CD4-positive, alpha-beta T cell (primary cell): ENCODE results near the gene FMNL2. TPM values are rescaled to one million over a fixed set of nuclear protein-coding genes. Genes with fewer than 3 reads are reported as not detected.

Experiments
- ATAC-seq: fragments of 200-7000 bp; cut with Tn5 transposase; one replicate; pipeline ENCODE4 v1.10.0; 2022; ENCODE audit warnings: mild to moderate bottlenecking; ENCODE audit not compliant: poor library complexity
- CTCF ChIA-PET: fragments of 350-600 bp; sonication (Branson Sonifier 250); formaldehyde crosslinking; loops from one replicate; lab custom pipeline; 2021; ENCODE audit warnings: antibody characterized with exemption, inconsistent platforms; lab: Charles Lee
- POLR2A ChIA-PET: fragments of 350-600 bp; sonication (Branson Sonifier 250); formaldehyde crosslinking; loops from one replicate; lab custom pipeline; 2021; ENCODE audit warnings: antibody characterized with exemption, inconsistent platforms; lab: Charles Lee
- DNase-seq, 14 experiments: peaks; one replicate each; pipeline ENCODE4 v3.0.0-alpha.2; 2013 to 2020; ENCODE audit warnings: mixed read lengths in 2 of 14
- H3K27ac ChIP-seq, 2 donors: one replicate each; pipeline versions ENCODE4 v1.5.1 to v1.7.0; 2013; ENCODE audit warnings: low read length in 2 of 2, low read depth in 1 of 2, mild to moderate bottlenecking in 1 of 2
- H3K27me3 ChIP-seq, 2 experiments: 1 replicate in 1 of 2; 2 replicates in 1 of 2; pipeline versions ENCODE4 v1.6.1 to v1.7.0; 2013; ENCODE audit warnings: low read length in 2 of 2, control low read depth in 1 of 2, mild to moderate bottlenecking in 1 of 2, moderate library complexity in 1 of 2; ENCODE audit not compliant: insufficient read depth in 2 of 2, control insufficient read depth in 1 of 2
- H3K36me3 ChIP-seq: one replicate; pipeline ENCODE4 v1.6.1; 2013; ENCODE audit warnings: low read length, control low read depth; ENCODE audit not compliant: insufficient read depth
- H3K4me1 ChIP-seq: one replicate; pipeline ENCODE4 v1.6.1; 2013; ENCODE audit warnings: low read length, control low read depth; ENCODE audit not compliant: insufficient read depth
- H3K4me3 ChIP-seq: one replicate; pipeline ENCODE4 v1.5.1; 2013; ENCODE audit warnings: mild to moderate bottlenecking, low read length, moderate library complexity
- H3K9me3 ChIP-seq, 2 experiments: 1 replicate in 1 of 2; 2 replicates in 1 of 2; pipeline versions ENCODE4 v1.6.1 to v1.7.0; 2013; ENCODE audit warnings: low read length in 2 of 2, mild to moderate bottlenecking in 2 of 2, control low read depth in 1 of 2, moderate library complexity in 1 of 2; ENCODE audit not compliant: control insufficient read depth in 1 of 2, insufficient read depth in 1 of 2
- H3K27ac Mint-ChIP-seq: one replicate; pipeline ENCODE4 v1.8.0; 2020; ENCODE audit warnings: mixed read lengths
- H3K27me3 Mint-ChIP-seq: one replicate; pipeline ENCODE4 v1.8.0; 2021; ENCODE audit warnings: mixed read lengths
- H3K36me3 Mint-ChIP-seq: one replicate; pipeline ENCODE4 v1.8.0; 2021; ENCODE audit warnings: low read depth, mixed read lengths
- H3K4me1 Mint-ChIP-seq: one replicate; pipeline ENCODE4 v1.8.0; 2021; ENCODE audit warnings: low read depth, mixed read lengths
- H3K4me3 Mint-ChIP-seq: one replicate; pipeline ENCODE4 v1.8.0; 2020; ENCODE audit warnings: mild to moderate bottlenecking, mixed read lengths
- H3K9me3 Mint-ChIP-seq: one replicate; pipeline ENCODE4 v1.8.0; 2020; ENCODE audit warnings: mixed read lengths
- CTCF ChIP-seq: fragments of 200-600 bp; IDR thresholded peaks from one replicate; pipeline ENCODE4 v1.8.0; 2022; ENCODE audit warnings: antibody characterized with exemption, mild to moderate bottlenecking
- intact Hi-C, 2 experiments: fragments of 100-400 bp; cut with DNase I in 1 of 2; cut with micrococcal nuclease in 1 of 2; formaldehyde crosslinking; loops; one replicate each; pipeline versions ENCODE4 v1.15.1 to v1.9.0; 2023 to 2025; cut with DNase I, micrococcal nuclease
- total RNA-seq, 174 experiments: library from RNA in 2 of 174; stranded (reverse) in 2 of 174; gene quantifications; one replicate each; pipeline ENCODE4 v1.2.3 and lab custom pipeline; 2021 to 2026

The FMNL2 gene
- total RNA-seq, 2 experiments from 2014 or later: 0.30 to 0.31 TPM

- no peaks in the 10 kb centered on the region for H3K9me3 ChIP-seq
- ChIA-PET CTCF (no interaction called here), POLR2A (no interaction called here)
- no peak overlapping the region for H3K4me3 ChIP-seq
- no peaks in the 10 kb centered on the region for H3K36me3 ChIP-seq
- no peak overlapping the region for H3K27ac ChIP-seq
- no peaks in the 10 kb centered on the region for H3K4me1 ChIP-seq
- Mint-ChIP-seq H3K9me3 (no peaks in the 10 kb centered on the region), H3K36me3 (no peaks in the 10 kb centered on the region), H3K4me1 (no peaks in the 10 kb centered on the region), H3K27ac (no peak overlapping the region), H3K4me3 (no peak overlapping the region), H3K27me3 (peaks cover 11% of the 10 kb centered on the region)
- no peak for TF ChIP-seq CTCF
- intact Hi-C loops: no loop called here
- DNase-seq: no peak
- no peaks in the 10 kb centered on the region for H3K27me3 ChIP-seq
- no peak for ATAC-seq
Observed at GRCh38 chr2:152436148-152436547, 101.2 kb downstream of the FMNL2 start.

- Histone ChIP-seq H3K4me1 (no peaks in the 10 kb centered on the region), H3K27me3 (no peaks in the 10 kb centered on the region), H3K9me3 (no peaks in the 10 kb centered on the region), H3K27ac (no peak overlapping the region), H3K36me3 (no peaks in the 10 kb centered on the region), H3K4me3 (no peak overlapping the region)
- Mint-ChIP-seq H3K36me3 (no peaks in the 10 kb centered on the region), H3K9me3 (no peaks in the 10 kb centered on the region), H3K4me1 (no peaks in the 10 kb centered on the region), H3K27ac (no peak overlapping the region), H3K4me3 (no peak overlapping the region), H3K27me3 (peaks cover 16% of the 10 kb centered on the region)
- intact Hi-C loops: no loop called here
- no peak for TF ChIP-seq CTCF
- ChIA-PET CTCF (no interaction called here), POLR2A (no interaction called here)
- DNase-seq (no peak), ATAC-seq (no peak)
Observed at GRCh38 chr2:152437276-152438108, 102.5 kb downstream of the FMNL2 start.

- Histone ChIP-seq H3K4me3 (no peak overlapping the region), H3K4me1 (no peaks in the 10 kb centered on the region), H3K36me3 (no peaks in the 10 kb centered on the region), H3K27me3 (peaks cover 0 to 3% of the 10 kb centered on the region in 2 experiments), H3K9me3 (no peaks in the 10 kb centered on the region), H3K27ac (no peak overlapping the region)
- Mint-ChIP-seq H3K4me3 (no peak overlapping the region), H3K27me3 (peaks cover 16% of the 10 kb centered on the region), H3K4me1 (no peaks in the 10 kb centered on the region), H3K36me3 (no peaks in the 10 kb centered on the region), H3K9me3 (no peaks in the 10 kb centered on the region), H3K27ac (no peak overlapping the region)
- DNase-seq: no peak
- ChIA-PET POLR2A (no interaction called here), CTCF (no interaction called here)
- ATAC-seq: no peak
- TF ChIP-seq CTCF: no peak
- intact Hi-C loops: no loop called here
Observed at GRCh38 chr2:152440049-152440448, 105.1 kb downstream of the FMNL2 start.
